ENCODE data around the gene ATP2B1. TPM values are rescaled to one million over a fixed set of nuclear protein-coding genes. Genes with fewer than 3 reads are reported as not detected.
"Not testable (repeated sequence)": the region's sequence is repeated elsewhere in the genome, so short reads cannot be mapped to it uniquely, and the experiment has no call there.

The ATP2B1 gene
- total RNA-seq (10 to 100 TPM; 27.8 to 45.6 (median 37.8) TPM), polyA plus RNA-seq (10 to 100 TPM; 14.3 to 54.0 (median 26.9) TPM)
- long read RNA-seq, donor 1, partial matches to known transcripts: 19 of 30 reads
- long read RNA-seq, donor 1, other reads (novel, unspliced or antisense): 11 of 30 reads
- long read RNA-seq, donor 2, partial matches to known transcripts: 45 of 58 reads
- long read RNA-seq, donor 2, other reads (novel, unspliced or antisense): 13 of 58 reads

DNA sequence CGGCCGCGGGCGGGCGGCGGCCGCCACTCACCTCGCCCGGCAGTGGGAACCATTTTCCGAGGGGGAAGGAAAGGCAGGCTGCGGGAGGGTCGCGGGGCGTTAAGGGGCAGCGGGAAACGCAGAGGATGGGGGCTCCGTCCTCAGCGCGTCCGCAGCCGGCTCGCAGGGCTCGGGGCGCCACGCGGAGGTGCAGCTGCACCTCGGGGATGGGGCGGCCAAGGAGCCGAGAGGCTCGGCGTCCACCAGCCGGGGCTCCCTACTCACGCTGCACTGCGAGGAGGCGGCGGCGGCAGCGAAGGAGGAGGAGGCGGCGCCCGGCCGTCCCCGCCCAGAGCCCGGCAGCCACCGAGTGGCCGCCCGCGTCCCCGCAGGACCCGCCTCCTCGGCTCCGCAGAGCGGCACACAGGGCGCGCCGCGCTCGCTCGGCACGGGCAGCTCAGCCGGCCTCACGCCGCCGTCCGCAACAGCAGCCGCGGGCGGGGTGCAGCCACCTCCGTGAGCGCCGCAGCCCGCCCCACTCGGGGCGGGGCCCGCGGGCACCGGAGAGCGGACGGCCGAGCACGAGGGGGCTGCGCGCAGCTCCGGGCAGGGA lies at the start of gene ATP2B1:
TSS of gene ATP2B1 (minus strand) at position 274 of the 592 bp plus-strand sequence. CDS start 52,952 bp downstream, outside the sequence.
- Histone ChIP-seq H3K4me1 (peaks cover 30% of the 10 kb centered on the region), H3K9me3 (no peaks in the 10 kb centered on the region), H3K27me3 (ENCODE audit: insufficient read depth in 3 of 3, low read length in 2 of 3) (no peaks in the 10 kb centered on the region), H3K36me3 (ENCODE audit: insufficient read depth in 1 of 2, low read depth in 1 of 2) (no peaks in the 10 kb centered on the region), H3K4me3 (peak within 1 kb of the TSS; percentile 91), H3K27ac (peak within 1 kb of the TSS; percentile 94)
- peak; percentile 88 to 94 for DNase-seq
- TF ChIP-seq, protein P1, sequence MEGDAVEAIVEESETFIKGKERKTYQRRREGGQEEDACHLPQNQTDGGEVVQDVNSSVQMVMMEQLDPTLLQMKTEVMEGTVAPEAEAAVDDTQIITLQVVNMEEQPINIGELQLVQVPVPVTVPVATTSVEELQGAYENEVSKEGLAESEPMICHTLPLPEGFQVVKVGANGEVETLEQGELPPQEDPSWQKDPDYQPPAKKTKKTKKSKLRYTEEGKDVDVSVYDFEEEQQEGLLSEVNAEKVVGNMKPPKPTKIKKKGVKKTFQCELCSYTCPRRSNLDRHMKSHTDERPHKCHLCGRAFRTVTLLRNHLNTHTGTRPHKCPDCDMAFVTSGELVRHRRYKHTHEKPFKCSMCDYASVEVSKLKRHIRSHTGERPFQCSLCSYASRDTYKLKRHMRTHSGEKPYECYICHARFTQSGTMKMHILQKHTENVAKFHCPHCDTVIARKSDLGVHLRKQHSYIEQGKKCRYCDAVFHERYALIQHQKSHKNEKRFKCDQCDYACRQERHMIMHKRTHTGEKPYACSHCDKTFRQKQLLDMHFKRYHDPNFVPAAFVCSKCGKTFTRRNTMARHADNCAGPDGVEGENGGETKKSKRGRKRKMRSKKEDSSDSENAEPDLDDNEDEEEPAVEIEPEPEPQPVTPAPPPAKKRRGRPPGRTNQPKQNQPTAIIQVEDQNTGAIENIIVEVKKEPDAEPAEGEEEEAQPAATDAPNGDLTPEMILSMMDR (IDR thresholded peaks at IDR 0.05): no peak
- WGBS, 3 donors: 1% methylated on average over 40 to 84 of the region's 84 CpGs
- intact Hi-C loops (cut with DNase I): loop anchor here in 1 of 2 donors (5.0 to 10.0 kb wide), 4 partner anchors 41 to 546 kb away; no protein-coding TSS in a partner anchor
- ATAC-seq: peak; percentile 70 to 74 (median 72)

DNA sequence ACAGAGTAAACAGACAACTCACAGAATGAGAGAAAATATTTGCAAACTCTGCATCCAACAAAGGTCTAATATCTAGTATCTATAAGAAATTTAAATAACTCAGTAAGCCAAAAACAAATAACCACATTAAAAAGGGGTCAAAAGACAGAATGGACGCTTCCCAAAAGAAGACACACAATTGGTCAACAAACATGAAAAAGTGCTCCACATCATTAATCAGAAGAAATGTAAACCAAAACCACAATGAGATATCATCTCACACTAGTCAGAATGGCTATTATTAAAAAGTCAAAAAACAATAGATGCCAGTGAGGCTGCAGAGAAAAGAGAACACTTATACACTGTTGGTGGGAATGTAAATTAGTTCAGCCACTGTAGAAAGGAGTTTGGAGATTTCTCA lies 49.3 kb upstream of the ATP2B1 start:
- intact Hi-C loops (cut with DNase I); ATAC-seq; H3K4me3 ChIP-seq; H3K4me1 ChIP-seq; DNase-seq; H3K27ac ChIP-seq; H3K9me3 ChIP-seq; H3K36me3 ChIP-seq (ENCODE audit: insufficient read depth in 1 of 2, low read depth in 1 of 2); H3K27me3 ChIP-seq (ENCODE audit: insufficient read depth in 3 of 3, low read length in 2 of 3): not testable (repeated sequence)
- 94 to 97% (median 95%) methylated on average over 1 of the region's 1 CpG for WGBS, 3 donors

- H3K4me1 ChIP-seq: no peaks in the 10 kb centered on the region
- ATAC-seq (peak; percentile 41 to 54 (median 42)), DNase-seq (no peak)
- no peaks in the 10 kb centered on the region for H3K27me3 ChIP-seq (ENCODE audit: insufficient read depth in 3 of 3, low read length in 2 of 3)
- intact Hi-C loops (cut with DNase I): no loop called here
- no peaks in the 10 kb centered on the region for H3K36me3 ChIP-seq (ENCODE audit: insufficient read depth in 1 of 2, low read depth in 1 of 2)
- no peak overlapping the region for H3K27ac ChIP-seq
- no peaks in the 10 kb centered on the region for H3K9me3 ChIP-seq
- 68 to 85% (median 77%) methylated on average over 5 of the region's 5 CpGs for WGBS, 3 donors
- no peak overlapping the region for H3K4me3 ChIP-seq
- TF ChIP-seq, protein P1 (IDR thresholded peaks at IDR 0.05): no peak
These were observed 48.2 kb upstream of the ATP2B1 start for GRCh38 chr12:89756585-89757398.

DNA sequence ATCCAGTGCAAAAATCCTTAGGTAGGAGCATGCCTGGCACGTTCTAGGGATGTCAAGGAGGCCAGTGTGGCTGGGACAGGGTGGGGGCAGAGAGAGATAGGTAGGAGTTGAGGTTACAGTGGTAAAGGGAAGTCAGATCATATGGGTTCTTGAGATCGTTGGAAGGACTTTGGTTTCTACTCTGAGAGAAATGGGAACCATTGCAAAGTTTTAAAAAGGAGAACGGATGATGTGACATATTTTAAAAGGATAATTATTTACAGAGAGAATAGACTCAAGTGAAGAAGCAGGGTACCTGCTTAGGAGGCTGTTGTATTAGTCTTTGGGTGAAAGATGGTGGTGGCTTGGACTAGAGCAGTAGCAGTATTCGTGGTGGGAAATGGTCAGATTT lies 47.6 kb upstream of the ATP2B1 start:
- intact Hi-C loops (cut with DNase I): no loop called here
- ATAC-seq (no peak), DNase-seq (no peak)
- TF ChIP-seq, protein P1 (IDR thresholded peaks at IDR 0.05): no peak
- 76 to 88% (median 82%) methylated on average over 4 of the region's 4 CpGs for WGBS, 3 donors
- H3K4me3 ChIP-seq: no peak overlapping the region
- H3K9me3 ChIP-seq: no peaks in the 10 kb centered on the region
- H3K27me3 ChIP-seq (ENCODE audit: insufficient read depth in 3 of 3, low read length in 2 of 3): no peaks in the 10 kb centered on the region
- H3K4me1 ChIP-seq: no peaks in the 10 kb centered on the region
- no peak overlapping the region for H3K27ac ChIP-seq
- H3K36me3 ChIP-seq (ENCODE audit: insufficient read depth in 1 of 2, low read depth in 1 of 2): no peaks in the 10 kb centered on the region

- Histone ChIP-seq H3K36me3 (ENCODE audit: insufficient read depth in 1 of 2, low read depth in 1 of 2) (no peaks in the 10 kb centered on the region), H3K9me3 (no peaks in the 10 kb centered on the region), H3K27me3 (ENCODE audit: insufficient read depth in 3 of 3, low read length in 2 of 3) (no peaks in the 10 kb centered on the region), H3K27ac (no peak overlapping the region), H3K4me1 (no peaks in the 10 kb centered on the region), H3K4me3 (no peak overlapping the region)
- intact Hi-C loops (cut with DNase I): no loop called here
- 80 to 81% (median 80%) methylated on average over 3 of the region's 3 CpGs for WGBS, 3 donors
- no peak for ATAC-seq
- no peak for DNase-seq
- TF ChIP-seq, protein P1 (IDR thresholded peaks at IDR 0.05): no peak
These were observed 45.4 kb upstream of the ATP2B1 start for GRCh38 chr12:89753997-89754396.

All from psoas muscle (tissue), 8 donors.